SW 1271 (cell line): ENCODE results near the gene ASB15.
A peak's percentile ranks its signal among the peaks of the same experiment; 100 is the strongest.

ENCODE experiments used
- DNase-seq, 2 experiments: peaks; one replicate each; lab custom pipeline; 2025; lab: John Stamatoyannopoulos, UW

The ASB15 gene

DNA sequence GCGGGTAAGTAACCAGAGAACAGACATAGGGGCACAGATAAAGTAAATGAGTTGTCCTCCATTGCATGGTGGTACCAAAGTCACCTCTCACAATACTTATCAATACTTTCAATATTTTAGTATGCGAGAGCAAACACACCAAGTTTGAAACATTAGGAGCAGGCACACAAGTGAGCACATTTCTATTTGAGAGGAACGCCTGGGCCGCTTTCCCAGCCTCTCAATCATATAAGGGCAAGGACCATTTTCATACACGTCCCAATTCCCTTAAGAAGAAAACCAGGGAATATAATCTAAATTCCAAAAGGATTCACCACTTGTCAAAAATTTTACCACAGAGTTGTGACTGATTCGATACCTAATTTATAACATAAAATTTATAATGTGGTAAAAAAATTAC, 61.6 kb downstream of the ASB15 start:
- DNase-seq: no peak

DNA sequence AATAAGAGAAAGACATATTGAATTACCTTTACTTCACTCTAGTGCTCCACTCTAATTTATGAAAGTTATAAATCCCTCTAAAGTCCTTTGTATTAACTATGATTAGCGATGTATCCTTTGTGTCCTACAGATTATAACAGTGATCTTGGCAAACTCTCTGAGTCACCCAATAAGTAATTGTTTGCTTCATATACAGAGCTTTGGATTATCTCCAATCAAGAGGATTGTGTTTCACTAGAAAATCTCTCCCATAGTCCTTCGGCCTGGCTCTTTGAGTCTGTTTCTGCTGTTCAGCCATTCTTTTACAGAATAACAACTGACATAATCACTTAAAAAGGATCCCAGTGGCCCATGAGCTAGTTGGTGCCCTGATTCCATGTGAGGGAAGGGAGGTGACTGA, 63.5 kb downstream of the ASB15 start:
- DNase-seq: no peak

DNA sequence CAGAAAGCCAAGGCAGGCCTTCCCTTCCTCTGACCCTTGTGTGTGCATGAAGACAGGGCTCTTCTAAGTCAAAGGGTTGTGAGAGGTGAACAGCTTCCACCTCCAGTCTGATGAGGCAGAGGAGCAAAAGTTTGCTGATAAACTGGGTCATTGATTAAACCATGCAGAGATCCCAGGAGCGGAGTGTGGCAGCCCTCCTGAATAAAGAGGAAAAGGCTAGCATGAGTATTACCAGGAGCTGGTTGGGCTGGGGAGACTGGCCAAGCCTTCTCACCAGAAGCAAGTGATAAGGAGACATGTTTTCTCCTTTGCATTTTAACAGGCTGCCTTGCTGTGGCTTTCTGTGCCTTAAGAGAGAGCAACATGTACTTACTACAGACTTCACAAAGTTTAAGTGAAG, 64.3 kb downstream of the ASB15 start:
- DNase-seq: no peak

DNA sequence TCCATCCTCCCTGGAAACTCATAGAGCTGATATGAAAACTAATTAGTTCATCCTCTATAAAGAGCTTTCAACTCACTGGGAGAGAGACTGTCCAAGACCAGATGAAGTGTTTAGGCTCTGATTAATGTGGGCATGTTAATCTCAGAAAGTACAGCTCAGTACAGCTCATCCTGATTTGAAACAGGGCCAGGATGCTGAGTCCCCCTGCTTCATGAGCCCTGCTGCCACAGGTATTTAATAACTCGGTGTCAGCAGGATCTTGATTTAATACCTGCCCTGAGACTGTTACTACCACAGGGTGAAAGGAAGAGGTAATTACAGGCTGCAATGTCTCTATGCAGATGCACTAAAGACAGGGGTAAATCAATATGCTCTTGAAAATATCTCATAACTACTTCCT, 64.9 kb downstream of the ASB15 start:
- DNase-seq: no peak

DNA sequence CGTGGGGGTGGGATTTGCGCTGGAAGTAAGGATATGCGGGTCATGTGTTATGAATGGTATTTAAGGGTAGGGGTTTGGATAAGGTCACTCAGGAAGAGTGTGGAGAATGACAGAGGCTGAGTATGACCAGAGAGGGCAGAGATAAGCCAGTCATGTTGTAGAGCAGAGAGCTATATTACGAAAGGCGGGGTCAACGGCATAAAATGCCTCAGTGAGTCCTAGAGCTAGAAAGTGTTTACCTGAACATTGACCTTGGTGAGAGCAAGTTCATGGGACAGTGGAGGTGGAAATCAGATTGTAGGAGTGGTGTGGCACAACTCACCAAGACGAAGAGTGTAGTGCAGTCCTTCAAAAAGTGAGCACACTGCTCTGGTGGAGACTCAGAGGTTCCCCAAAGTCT, 67.9 kb downstream of the ASB15 start:
- DNase-seq: no peak

DNA sequence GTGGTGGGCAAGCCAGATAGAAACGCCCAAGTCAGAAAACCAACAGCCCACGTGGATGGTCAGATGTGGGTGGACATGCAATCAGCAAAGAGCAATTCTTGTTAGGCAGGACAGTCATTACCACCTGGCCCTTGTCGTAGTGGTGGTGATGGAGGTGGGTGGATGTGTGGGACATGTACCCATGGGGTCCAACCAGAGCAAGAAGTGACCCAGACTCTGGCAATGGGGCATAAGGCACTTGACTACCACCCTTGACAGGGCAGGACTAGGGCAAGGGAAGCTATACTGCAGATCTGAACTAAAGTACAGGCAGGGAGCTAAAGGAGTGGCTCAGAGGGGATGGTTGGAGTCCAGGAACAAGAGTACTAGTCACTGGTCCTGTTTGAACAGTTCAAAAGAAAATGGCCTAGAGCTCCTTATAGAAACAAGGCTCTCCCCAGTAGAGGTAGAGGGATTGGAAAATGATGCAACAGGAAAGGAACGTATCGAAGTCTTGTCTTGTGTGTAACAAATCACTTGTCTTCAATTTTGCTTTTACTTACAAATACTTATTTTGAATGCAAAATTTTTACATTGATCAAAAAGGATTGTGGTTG, 71.6 kb downstream of the ASB15 start:
- no peak for DNase-seq

DNA sequence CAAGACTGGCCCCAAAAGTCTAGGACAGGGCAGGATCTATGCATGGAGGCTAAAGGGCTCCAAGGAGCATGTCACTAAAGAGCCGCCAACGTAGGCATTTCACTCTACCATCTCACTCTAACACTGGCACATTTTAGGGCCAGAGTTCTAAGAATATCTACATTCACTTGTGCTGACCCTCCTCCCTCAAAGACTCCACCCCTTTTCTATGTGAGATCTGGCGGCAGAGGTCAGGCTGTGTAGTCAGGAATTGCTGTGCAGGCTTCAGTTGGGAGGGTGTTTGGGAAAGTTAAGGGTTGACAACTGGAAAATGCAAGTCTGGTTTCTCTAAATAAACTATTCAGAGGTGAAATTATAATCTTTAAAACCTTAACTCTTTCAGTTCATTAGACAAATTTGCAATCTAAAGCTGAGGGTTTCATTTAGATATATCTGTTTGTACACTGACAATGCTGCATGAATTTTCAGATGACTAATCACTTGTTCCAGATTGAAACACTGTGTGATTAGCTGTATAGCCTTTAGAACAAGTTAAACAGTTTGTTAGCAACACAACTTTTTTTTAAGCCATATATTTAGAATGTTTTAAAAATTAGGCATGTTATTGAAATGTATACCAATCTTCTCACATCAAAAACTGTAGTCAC, 72.3 kb downstream of the ASB15 start:
- no peak for DNase-seq

DNA sequence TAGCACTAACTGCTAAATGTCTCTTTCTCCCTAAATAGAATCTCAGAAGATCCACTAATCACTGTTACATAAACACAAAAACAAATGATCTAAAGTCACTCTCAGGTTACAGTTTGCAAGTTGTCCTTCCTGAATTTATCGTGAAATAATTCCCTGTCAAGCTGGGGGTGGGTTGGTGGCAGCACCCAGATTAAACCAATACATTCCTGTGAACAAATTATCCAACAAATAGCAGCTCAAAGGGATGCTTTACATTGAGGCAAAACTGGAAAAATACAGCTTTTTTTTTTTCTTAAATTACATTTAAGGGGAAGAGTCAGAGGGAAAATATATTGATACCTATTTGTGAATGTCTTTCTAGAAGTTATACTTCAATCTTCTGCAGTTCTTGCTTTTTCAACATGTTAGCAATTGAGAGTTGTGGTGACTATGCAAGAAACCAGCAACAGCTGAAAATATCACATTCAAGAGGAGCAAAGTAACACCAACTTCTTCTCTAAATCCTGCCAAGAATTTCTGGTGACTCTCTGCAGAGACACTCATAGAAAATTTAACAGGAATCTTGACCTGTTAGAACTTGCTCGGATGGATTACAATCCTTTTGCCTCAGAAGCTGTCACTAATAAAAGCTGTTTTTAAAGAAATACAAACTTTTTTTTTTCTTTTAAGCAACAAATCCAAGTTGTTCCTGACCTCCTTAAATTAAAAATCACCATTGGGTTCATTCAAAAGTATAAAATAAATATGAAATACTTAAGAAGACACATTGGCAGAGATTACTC, 73.0 kb downstream of the ASB15 start:
- no peak for DNase-seq

DNA sequence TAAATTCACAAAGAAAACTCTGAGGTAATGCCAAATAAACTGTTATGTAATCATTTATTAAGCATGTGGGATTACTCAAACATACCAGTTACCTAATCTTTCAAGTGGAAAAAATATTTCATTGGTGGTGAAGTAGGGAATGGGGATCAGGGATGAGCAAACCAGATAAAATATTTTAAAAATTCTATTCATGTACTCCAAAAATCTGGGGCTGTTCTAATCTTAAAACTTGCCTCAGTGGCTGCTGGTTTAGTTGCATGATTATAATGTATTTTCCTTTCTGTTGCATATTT, 73.5 kb downstream of the ASB15 start:
- no peak for DNase-seq

DNA sequence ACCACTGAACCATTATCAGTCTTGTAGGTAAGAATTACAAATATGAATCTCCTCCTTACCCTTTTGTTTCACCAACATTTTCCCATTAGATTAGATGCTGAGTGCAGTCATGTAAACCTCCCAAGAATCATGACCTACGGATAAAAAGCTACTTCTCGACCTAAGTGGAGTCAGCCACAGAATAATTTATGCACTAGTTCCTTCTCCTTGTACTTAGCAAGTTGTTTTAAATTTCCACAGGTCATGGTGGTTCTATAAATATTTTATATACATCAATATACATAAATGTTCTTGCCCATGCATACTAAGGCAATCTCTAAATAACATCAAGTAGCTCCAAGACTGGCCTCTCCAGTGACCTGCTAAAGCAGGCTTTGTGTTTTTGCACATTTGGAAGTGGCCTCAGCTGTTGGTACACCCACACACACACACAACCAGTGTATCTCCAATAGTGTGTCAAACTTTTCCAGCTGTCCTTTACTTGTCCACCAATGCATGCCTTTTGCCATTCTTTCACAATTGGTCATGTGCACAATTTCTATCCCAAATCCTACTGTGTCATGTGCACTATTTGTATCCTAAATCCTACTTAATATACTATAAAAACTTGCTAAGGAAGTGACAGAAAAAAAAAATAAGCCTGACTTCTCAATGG, 75.6 kb downstream of the ASB15 start:
- no peak for DNase-seq

DNA sequence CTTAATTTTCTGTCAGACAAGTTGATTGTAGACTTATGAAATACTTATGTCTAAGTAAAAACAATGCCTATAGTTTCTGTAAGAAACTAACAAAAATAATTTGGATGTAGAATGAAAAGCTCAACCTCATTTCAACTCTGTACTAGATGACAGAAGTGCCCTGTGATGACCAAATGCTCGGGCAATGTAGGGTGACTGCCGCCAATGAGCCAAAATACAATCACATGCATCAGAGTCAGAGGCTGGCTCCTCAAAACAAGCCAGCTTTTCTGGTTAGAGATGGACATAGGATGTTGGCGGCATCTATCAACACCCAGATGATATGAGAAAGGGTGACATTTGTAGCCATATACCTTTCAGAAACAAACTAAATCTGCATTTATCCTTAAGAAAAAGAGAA, 78.0 kb downstream of the ASB15 start:
- no peak for DNase-seq

DNA sequence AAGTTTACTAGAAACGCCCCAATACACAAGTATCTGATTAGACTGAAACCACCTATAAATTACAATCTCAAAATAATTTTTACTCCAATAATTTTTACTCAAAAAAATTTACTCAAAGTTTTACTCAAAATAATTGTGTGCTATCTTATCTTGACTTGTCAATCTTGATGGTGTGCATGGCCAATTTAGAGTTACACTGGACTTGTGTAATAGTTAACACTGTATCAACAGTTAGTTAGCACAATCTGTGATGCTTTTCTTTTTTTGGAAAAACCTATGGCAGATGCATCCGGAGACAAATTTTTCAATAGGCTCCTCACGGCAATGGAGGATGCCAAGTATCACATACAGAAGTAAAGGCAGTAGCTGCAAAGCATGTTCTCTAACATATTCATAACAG, 79.0 kb downstream of the ASB15 start:
- DNase-seq: no peak

DNA sequence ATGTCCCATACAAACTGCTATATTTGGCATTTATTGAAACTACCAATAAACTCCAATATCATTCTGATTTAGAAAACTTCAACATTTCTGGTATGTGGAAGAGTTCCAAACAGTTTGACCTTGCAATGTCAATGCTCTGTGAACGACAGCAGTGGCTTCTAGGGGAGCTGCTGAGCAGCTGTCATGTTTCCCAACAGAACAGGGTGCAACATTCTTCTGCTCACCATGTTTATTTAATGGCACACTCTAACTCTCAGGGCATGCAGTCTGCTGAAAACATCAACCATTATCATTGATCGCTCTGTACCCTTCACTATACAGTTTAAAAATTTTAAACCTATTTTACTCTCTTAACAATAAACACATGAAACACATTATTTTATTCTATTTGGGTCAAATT, 79.9 kb downstream of the ASB15 start:
- DNase-seq: no peak

DNA sequence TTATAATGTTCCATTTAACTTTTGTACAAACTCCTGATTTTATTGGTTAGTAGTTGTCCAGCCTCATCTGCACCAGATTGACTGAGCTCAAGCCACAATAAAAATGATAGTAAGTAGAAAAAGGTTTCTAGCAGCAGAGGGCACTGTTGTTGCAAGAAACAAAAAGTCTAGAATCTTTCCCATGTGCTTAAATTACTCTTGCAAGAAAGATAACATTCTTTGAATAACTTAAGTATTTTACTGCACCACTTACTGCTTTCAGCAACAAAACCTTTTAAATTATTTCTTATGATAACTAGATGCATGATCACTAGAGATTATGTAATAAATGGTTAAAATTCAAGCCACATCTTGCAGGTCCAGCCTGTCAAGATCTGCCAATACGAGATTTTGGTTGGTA, 81.1 kb downstream of the ASB15 start:
- peak; percentile 7 to 61 for DNase-seq

DNA sequence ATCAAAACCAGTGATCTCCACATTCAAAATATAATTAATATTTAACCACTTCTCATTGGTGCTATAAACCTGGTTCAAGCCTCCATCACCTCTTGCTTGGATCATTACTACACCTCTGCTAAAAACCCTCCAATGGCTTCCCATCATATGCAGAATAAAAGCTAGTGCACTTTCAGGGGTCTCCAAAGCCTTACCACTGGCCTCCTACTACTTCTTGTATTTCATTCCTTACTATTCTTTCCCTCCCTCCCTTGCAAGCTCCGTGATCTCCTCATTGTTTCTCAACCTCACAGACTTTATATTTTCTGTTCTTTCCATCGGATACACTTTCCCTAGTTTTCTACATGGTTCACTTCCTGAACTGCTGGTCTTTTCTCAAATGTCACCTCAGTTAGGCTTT, 85.5 kb downstream of the ASB15 start:
- no peak for DNase-seq

DNA sequence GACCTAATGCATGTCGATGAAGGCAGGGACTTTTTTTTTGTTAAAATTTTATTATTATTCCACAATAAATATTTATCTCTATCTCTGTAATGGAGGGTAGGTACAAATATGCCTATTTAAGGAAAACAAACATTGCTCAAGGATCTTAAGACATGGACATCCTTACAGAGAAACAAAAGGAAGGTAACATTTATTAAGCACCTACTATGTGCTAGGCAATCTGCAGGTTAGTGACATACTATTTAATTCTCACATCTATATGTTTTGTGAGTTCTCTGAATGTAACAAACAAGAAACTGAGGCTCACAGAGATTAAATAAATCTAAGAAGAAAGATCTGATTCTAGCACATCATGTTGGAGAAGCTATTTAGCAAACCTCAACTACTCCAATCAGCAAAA, 86.1 kb downstream of the ASB15 start:
- DNase-seq: no peak
